Measurements from ENCODE around the gene ELMOD2. TPM values are rescaled to one million over a fixed set of nuclear protein-coding genes. Genes with fewer than 3 reads are reported as not detected.

The ELMOD2 gene
- 33.0 and 33.2 TPM in 2 replicates for total RNA-seq

GRCh38 chr4:140523857-140524742 lies at the start of gene ELMOD2:
Gene ELMOD2, plus strand, starts transcription at chr4:140524168. Its CDS starts 1,261 bp downstream, at chr4:140525429.

GRCh38 chr4:140497747-140498636 lies 26.0 kb upstream of the ELMOD2 start, which contains the start of gene MGAT4D:
Gene MGAT4D, minus strand, starts transcription at chr4:140498293. Its CDS starts 71 bp downstream, at chr4:140498222.

GRCh38 chr4:140568507-140569306 lies 44.7 kb downstream of the ELMOD2 start, which contains the start of gene UCP1:
Gene UCP1, minus strand, starts transcription at chr4:140568961. Its CDS starts 232 bp downstream, at chr4:140568729.

Small RNA genes lying within 50 kb of the gene (small RNA-seq; reads per million reads assigned to genes)
- gene AC108019.1 (ENCODE audit: low replicate concordance) (not detected), gene RN7SL152P (ENCODE audit: low replicate concordance) (not detected)

Other genes with a start within 250 kb of the ELMOD2 start
- 29.8 and 59.1 TPM in 2 replicates for gene SCOC, start 150.5 kb upstream of the ELMOD2 start, total RNA-seq
- gene CLGN, start 96.5 kb upstream of the ELMOD2 start, total RNA-seq, result 2.7 and 7.0 TPM in 2 replicates
- gene MGAT4D, start 25.9 kb upstream of the ELMOD2 start, total RNA-seq, result not detected in 2 replicates
- not detected in 2 replicates for gene UCP1, start 44.8 kb downstream of the ELMOD2 start, total RNA-seq
- gene TBC1D9, start 232.2 kb downstream of the ELMOD2 start, total RNA-seq, result 13.3 and 18.0 TPM in 2 replicates

Data from placental pericyte (primary cell).